Measurements from ENCODE around the gene HKDC1. TPM values are rescaled to one million over a fixed set of nuclear protein-coding genes. Genes with fewer than 3 reads are reported as not detected.

HKDC1 gene
- polyA plus RNA-seq, 2 of the 4 experiments (the other 2 are of a cell fraction) = 32.5 to 32.8 TPM

- Histone ChIP-seq H3K4me1 (peaks cover 68% of the 10 kb centered on the region), H3K4me3 (no peak overlapping the region), H3K27ac (peak overlapping the region; percentile 81 to 91), H3K4me2 (peak overlapping the region; percentile 77; the same call in 1 of the 3 replicates), H3K9me3 (no peaks in the 10 kb centered on the region)
- CTCF ChIA-PET = interaction anchor here (0.6 to 1.6 kb wide), 2 partner anchors 58 to 174 kb away, joined by 3 to 4 read pairs; no protein-coding TSS in a partner anchor
- no peak for TF ChIP-seq FOSL2 (IDR thresholded peaks at IDR 0.05)
- TF ChIP-seq FOSL2 (CRISPR knock-in tag; IDR thresholded peaks at IDR 0.05) = no peak
- TF ChIP-seq RNF2 (IDR thresholded peaks at IDR 0.05; ENCODE audit: borderline replicate concordance, low read depth) = no peak
- TF ChIP-seq MYC (IDR thresholded peaks at IDR 0.05; ENCODE audit: borderline replicate concordance, low read length) = no peak
- TF ChIP-seq ZC3H11A (IDR thresholded peaks at IDR 0.05) = no peak
- no peak for TF ChIP-seq PBX3 (IDR thresholded peaks at IDR 0.05)
- DNase-seq (ENCODE audit: low read depth in 1 of 2, low spot score in 1 of 2) (no peak), ATAC-seq (no peak), FAIRE-seq (no peak)
- WGBS (ENCODE audit: missing lambda C conversion rate) = 78% methylated on average over 6 of the region's 6 CpGs
- POLR2A ChIA-PET = no interaction called here
Observed at GRCh38 chr10:69218831-69219230, 1.3 kb upstream of the HKDC1 start.

- Histone ChIP-seq H3K27ac (peak overlapping the region; percentile 81 to 91), H3K9me3 (no peaks in the 10 kb centered on the region), H3K4me2 (peak overlapping the region; percentile 77), H3K4me1 (peaks cover 78% of the 10 kb centered on the region), H3K4me3 (peak overlapping the region; percentile 55)
- DNase-seq (ENCODE audit: low read depth in 1 of 2, low spot score in 1 of 2) (peak; percentile 23 to 39), ATAC-seq (peak; percentile 23 to 44; a peak in 4 of 6 replicates), FAIRE-seq (no peak)
- CTCF ChIA-PET = interaction anchor here (0.8 to 1.8 kb wide), 6 partner anchors 8 to 187 kb away, joined by 3 to 6 read pairs (median 4); no protein-coding TSS in a partner anchor
- POLR2A ChIA-PET = interaction anchor here (1.5 to 1.6 kb wide), 2 partner anchors 16 to 41 kb away, joined by 3 to 7 read pairs; partner anchors contain the start of gene SUPV3L1
- WGBS (ENCODE audit: missing lambda C conversion rate) = 24% methylated on average over 9 of the region's 9 CpGs
- no peak for TF ChIP-seq PBX3 (IDR thresholded peaks at IDR 0.05)
- TF ChIP-seq HOXB13 (CRISPR knock-in tag; IDR thresholded peaks at IDR 0.05; ENCODE audit: low read depth) = no peak
- no peak for TF ChIP-seq POLR2AphosphoS2 (conservative IDR thresholded peaks at IDR 0.05; ENCODE audit: low read length)
- TF ChIP-seq RARB (CRISPR knock-in tag; IDR thresholded peaks at IDR 0.05) = no peak
- no peak for TF ChIP-seq EHF (CRISPR knock-in tag; IDR thresholded peaks at IDR 0.05)
- no peak for TF ChIP-seq PHF8 (IDR thresholded peaks at IDR 0.05; ENCODE audit: borderline replicate concordance, low read depth)
- no peak for TF ChIP-seq POLR2A (IDR thresholded peaks at IDR 0.05; ENCODE audit: low read length)
- TF ChIP-seq BCL3 (IDR thresholded peaks at IDR 0.05) = no peak
- TF ChIP-seq ZC3H11A (IDR thresholded peaks at IDR 0.05) = no peak
- TF ChIP-seq JUNB (IDR thresholded peaks at IDR 0.05) = no peak
- no peak for TF ChIP-seq EP300 (IDR thresholded peaks at IDR 0.05)
- TF ChIP-seq RCOR1 (IDR thresholded peaks at IDR 0.05; ENCODE audit: low read depth, low read length) = no peak
- no peak for TF ChIP-seq TFCP2L1 (CRISPR knock-in tag; IDR thresholded peaks at IDR 0.05)
- TF ChIP-seq FOXS1 (CRISPR knock-in tag; IDR thresholded peaks at IDR 0.05) = no peak
- TF ChIP-seq CBX2 (IDR thresholded peaks at IDR 0.05; ENCODE audit: borderline replicate concordance, low read depth) = no peak
- TF ChIP-seq ZFP36 (IDR thresholded peaks at IDR 0.05; ENCODE audit: borderline replicate concordance, partially characterized antibody) = no peak
Observed at GRCh38 chr10:69220507-69220906, 375 bp downstream of the HKDC1 start.
